NCI-H748 (cell line): ENCODE data around the gene EIF1B.
A peak's percentile ranks its signal among the peaks of the same experiment; 100 is the strongest.
"Not testable (repeated sequence)": the region's sequence is repeated elsewhere in the genome, so short reads cannot be mapped to it uniquely, and the experiment has no call there.

Source experiments
- DNase-seq: peaks from one replicate; lab custom pipeline; 2025; ENCODE audit not compliant: unreplicated experiment; lab: John Stamatoyannopoulos, UW

EIF1B gene

GRCh38 chr3:40309418-40309924 is at the start of gene EIF1B:
EIF1B (plus strand) TSS chr3:40309707; CDS start chr3:40309942, 235 bp downstream.
- DNase-seq = peak; percentile 94

GRCh38 chr3:40262331-40262730 is 47.2 kb upstream of the EIF1B start:
- no peak for DNase-seq

- no peak for DNase-seq
Measured at GRCh38 chr3:40264451-40264850, 45.1 kb upstream of the EIF1B start.

GRCh38 chr3:40265181-40265580 is 44.3 kb upstream of the EIF1B start:
- no peak for DNase-seq

- DNase-seq = peak; percentile 4
Measured at GRCh38 chr3:40267937-40268724, 41.4 kb upstream of the EIF1B start.

GRCh38 chr3:40268802-40269524 is 40.5 kb upstream of the EIF1B start:
- DNase-seq = no peak

GRCh38 chr3:40278791-40279190 is 30.7 kb upstream of the EIF1B start:
- no peak for DNase-seq

GRCh38 chr3:40281995-40282394 is 27.5 kb upstream of the EIF1B start:
- no peak for DNase-seq

- not testable (repeated sequence) for DNase-seq
Measured at GRCh38 chr3:40283057-40283456, 26.4 kb upstream of the EIF1B start.

GRCh38 chr3:40287248-40287647 is 22.3 kb upstream of the EIF1B start:
- no peak for DNase-seq

- DNase-seq = no peak
Measured at GRCh38 chr3:40290396-40290795, 19.1 kb upstream of the EIF1B start.

- DNase-seq = no peak
Measured at GRCh38 chr3:40291471-40291870, 18.0 kb upstream of the EIF1B start.

GRCh38 chr3:40292637-40293349 is 16.7 kb upstream of the EIF1B start:
- DNase-seq = peak; percentile 3

GRCh38 chr3:40294434-40294833 is 15.1 kb upstream of the EIF1B start:
- no peak for DNase-seq

- no peak for DNase-seq
Measured at GRCh38 chr3:40298075-40298474, 11.4 kb upstream of the EIF1B start.

GRCh38 chr3:40299130-40299720 is 10.3 kb upstream of the EIF1B start:
- DNase-seq = no peak

- no peak for DNase-seq
Measured at GRCh38 chr3:40299721-40300335, 9.7 kb upstream of the EIF1B start.

- DNase-seq = no peak
Measured at GRCh38 chr3:40302784-40303183, 6.7 kb upstream of the EIF1B start.

- DNase-seq = no peak
Measured at GRCh38 chr3:40304352-40304751, 5.2 kb upstream of the EIF1B start.

GRCh38 chr3:40306336-40306735 is 3.2 kb upstream of the EIF1B start:
- no peak for DNase-seq

- DNase-seq = no peak
Measured at GRCh38 chr3:40307176-40307575, 2.3 kb upstream of the EIF1B start.
